WTC11 (cell line): ENCODE results near the gene ACTL7A. TPM values are rescaled to one million over a fixed set of nuclear protein-coding genes. Genes with fewer than 3 reads are reported as not detected.

Experiments
- ATAC-seq: fragments of 200-7000 bp; cut with Tn5 transposase; 2 replicates; pipeline ENCODE4 v1.10.0; 2021; ENCODE audit warnings: mild to moderate bottlenecking, moderate library complexity
- CTCF ChIA-PET: fragments of 300-600 bp; sonication (Branson Sonifier 250); formaldehyde crosslinking; loops from one replicate; lab custom pipeline; 2021; ENCODE audit warnings: antibody characterized with exemption; lab: Charles Lee
- POLR2A ChIA-PET: fragments of 350-600 bp; sonication (Branson Sonifier 250); formaldehyde crosslinking; loops from one replicate; lab custom pipeline; 2021; ENCODE audit warnings: antibody characterized with exemption; lab: Charles Lee
- DNase-seq: peaks from one replicate; pipeline ENCODE4 v3.0.0; 2021; ENCODE audit warnings: low spot score
- H3K27ac Mint-ChIP-seq: 2 replicates; pipeline ENCODE4 v1.8.0; 2021; ENCODE audit warnings: mixed read lengths
- H3K27me3 Mint-ChIP-seq: 2 replicates; pipeline ENCODE4 v1.8.0; 2021; ENCODE audit warnings: low read depth, mild to moderate bottlenecking, moderate library complexity, mixed read lengths
- H3K36me3 Mint-ChIP-seq: 2 replicates; pipeline ENCODE4 v1.8.0; 2021; ENCODE audit warnings: mixed read lengths
- H3K4me1 Mint-ChIP-seq: 2 replicates; pipeline ENCODE4 v1.8.0; 2022; ENCODE audit warnings: mixed read lengths
- H3K4me3 Mint-ChIP-seq: 2 replicates; pipeline ENCODE4 v1.8.0; 2021; ENCODE audit warnings: mild to moderate bottlenecking, moderate library complexity, mixed read lengths
- H3K9me3 Mint-ChIP-seq: 2 replicates; pipeline ENCODE4 v1.8.0; 2021; ENCODE audit warnings: mixed read lengths
- ARID4B ChIP-seq: sonication (generic); formaldehyde crosslinking; IDR thresholded peaks from 2 replicates; pipeline ENCODE4 v1.8.0; 2023; ENCODE audit warnings: missing genetic modification reagents, mild to moderate bottlenecking, borderline replicate concordance
- ATF3 ChIP-seq: sonication (generic); formaldehyde crosslinking; conservative IDR thresholded peaks from 2 replicates; pipeline ENCODE4 v1.8.1; 2022; ENCODE audit warnings: mild to moderate bottlenecking, missing genetic modification reagents
- GABPB1 ChIP-seq: sonication (generic); formaldehyde crosslinking; IDR thresholded peaks from 2 replicates; pipeline ENCODE4 v1.8.1; 2023; ENCODE audit warnings: mild to moderate bottlenecking, missing genetic modification reagents
- OVOL2 ChIP-seq: fragments of 250-450 bp; sonication (Bioruptor Pico); IDR thresholded peaks from 2 replicates; pipeline ENCODE4 v1.9.0; 2021; ENCODE audit warnings: mild to moderate bottlenecking, borderline replicate concordance
- PRDM15 ChIP-seq: sonication (generic); formaldehyde crosslinking; IDR thresholded peaks from 2 replicates; pipeline ENCODE4 v1.8.0; 2022; ENCODE audit warnings: missing genetic modification reagents
- PREB ChIP-seq: sonication (generic); formaldehyde crosslinking; IDR thresholded peaks from 2 replicates; pipeline ENCODE4 v1.8.1; 2022; ENCODE audit warnings: mild to moderate bottlenecking, missing genetic modification reagents, moderate library complexity, borderline replicate concordance
- RELA ChIP-seq: sonication (generic); formaldehyde crosslinking; IDR thresholded peaks from 2 replicates; pipeline ENCODE4 v1.8.1; 2022; ENCODE audit warnings: missing genetic modification reagents, mild to moderate bottlenecking, borderline replicate concordance
- USF1 ChIP-seq: sonication (generic); formaldehyde crosslinking; IDR thresholded peaks from 2 replicates; pipeline ENCODE4 v1.8.0; 2022; ENCODE audit warnings: mild to moderate bottlenecking, missing genetic modification reagents
- ZBTB21 ChIP-seq: sonication (generic); formaldehyde crosslinking; IDR thresholded peaks from 2 replicates; pipeline ENCODE4 v1.8.1; 2023; ENCODE audit warnings: mild to moderate bottlenecking, missing genetic modification reagents, borderline replicate concordance
- ZNF232 ChIP-seq: sonication (generic); formaldehyde crosslinking; IDR thresholded peaks from 2 replicates; pipeline ENCODE4 v1.8.0; 2022; ENCODE audit warnings: mild to moderate bottlenecking, missing genetic modification reagents
- ZNF396 ChIP-seq: fragments of 250-450 bp; sonication (Bioruptor Pico); IDR thresholded peaks from 2 replicates; pipeline ENCODE4 v1.8.0; 2021; ENCODE audit warnings: mild to moderate bottlenecking, moderate library complexity, borderline replicate concordance
- ZNF423 ChIP-seq: fragments of 250-450 bp; sonication (Bioruptor Pico); IDR thresholded peaks from 2 replicates; pipeline ENCODE4 v2.1.2; 2022; ENCODE audit warnings: mild to moderate bottlenecking, moderate library complexity
- total RNA-seq: library from RNA; stranded (reverse); gene quantifications from 3 replicates; pipeline ENCODE4 v1.2.3, GENCODE V29; 2021

Gene ACTL7A
- total RNA-seq, 1 experiment from 2014 or later, result not detected

- TF ChIP-seq USF1 (CRISPR knock-in tag), result no peak
These were observed 15.5 kb downstream of the ACTL7A start (continued) for GRCh38 chr9:108877524-108877923.

GRCh38 chr9:108880738-108881316 is 18.8 kb downstream of the ACTL7A start:
- no peaks in the 10 kb centered on the region for H3K4me1 Mint-ChIP-seq
- CTCF ChIA-PET, result no interaction called here
- no peak overlapping the region for H3K27ac Mint-ChIP-seq

More at GRCh38 chr9:108880738-108881316, 18.8 kb downstream of the ACTL7A start:
- TF ChIP-seq ZNF396 (no peak), PREB (CRISPR knock-in tag) (no peak), ARID4B (CRISPR knock-in tag) (no peak), ZNF423 (CRISPR knock-in tag) (no peak), ZBTB21 (CRISPR knock-in tag) (no peak), GABPB1 (no peak), RELA (no peak), OVOL2 (CRISPR knock-in tag) (no peak), ZNF232 (CRISPR knock-in tag) (no peak), ATF3 (CRISPR knock-in tag) (no peak), PRDM15 (CRISPR knock-in tag) (no peak)
- TF ChIP-seq, all 79 proteins: peak for 0
- POLR2A ChIA-PET, result no interaction called here
- no peak for DNase-seq
- no peak for ATAC-seq
- no peaks in the 10 kb centered on the region for H3K9me3 Mint-ChIP-seq
- H3K27me3 Mint-ChIP-seq, result no peaks in the 10 kb centered on the region
- H3K36me3 Mint-ChIP-seq, result peaks cover 40% of the 10 kb centered on the region
- no peak overlapping the region for H3K4me3 Mint-ChIP-seq
